ENCODE results near the gene MACROD1.

Gene MACROD1

GRCh38 chr11:64090806-64091516, 75.0 kb downstream of the MACROD1 start:
- no peak for DNase-seq

DNA sequence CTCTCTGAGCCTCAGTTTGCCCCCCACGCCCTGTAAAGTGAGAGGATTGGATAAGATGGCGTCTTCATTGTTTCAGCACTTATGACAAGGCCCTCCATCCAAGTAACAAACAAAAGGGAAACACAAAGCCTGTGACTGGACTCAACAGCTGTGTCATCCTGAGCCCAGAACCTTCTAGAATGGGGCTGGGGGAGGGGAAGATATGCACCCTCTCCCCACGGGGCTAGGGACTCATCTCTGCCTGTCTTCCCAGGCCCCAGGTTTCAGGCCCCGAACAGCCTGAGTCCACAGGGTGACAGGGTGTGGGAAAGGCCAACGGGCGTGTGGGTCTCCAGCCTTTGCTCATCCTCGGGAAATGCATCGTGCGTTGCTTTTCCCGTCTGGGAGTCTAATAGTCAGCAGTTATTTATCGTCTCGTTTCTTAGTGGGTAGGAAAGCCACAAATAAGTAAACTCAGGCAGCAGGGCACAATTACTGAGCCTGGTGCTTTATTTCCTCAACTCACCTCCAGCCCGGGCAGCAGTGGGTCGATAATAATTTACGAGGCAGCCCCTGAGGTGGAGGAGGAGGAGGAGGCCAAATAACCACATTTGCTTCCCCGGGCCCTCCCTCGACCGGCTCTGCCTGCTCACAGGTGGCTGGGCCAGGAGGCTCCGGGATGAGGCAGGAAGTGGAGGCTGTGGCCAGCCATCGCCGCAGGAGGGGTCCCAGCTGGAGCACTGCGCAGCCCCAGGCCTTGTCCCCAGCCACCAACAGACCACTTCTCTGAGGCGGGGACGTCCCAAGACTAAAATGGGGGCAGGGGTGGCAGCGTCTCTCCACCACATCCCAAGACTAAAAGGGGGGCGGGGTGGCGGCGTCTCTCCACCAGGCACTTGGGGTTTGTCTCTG, 75.8 kb downstream of the MACROD1 start:
- no peak for DNase-seq

DNA sequence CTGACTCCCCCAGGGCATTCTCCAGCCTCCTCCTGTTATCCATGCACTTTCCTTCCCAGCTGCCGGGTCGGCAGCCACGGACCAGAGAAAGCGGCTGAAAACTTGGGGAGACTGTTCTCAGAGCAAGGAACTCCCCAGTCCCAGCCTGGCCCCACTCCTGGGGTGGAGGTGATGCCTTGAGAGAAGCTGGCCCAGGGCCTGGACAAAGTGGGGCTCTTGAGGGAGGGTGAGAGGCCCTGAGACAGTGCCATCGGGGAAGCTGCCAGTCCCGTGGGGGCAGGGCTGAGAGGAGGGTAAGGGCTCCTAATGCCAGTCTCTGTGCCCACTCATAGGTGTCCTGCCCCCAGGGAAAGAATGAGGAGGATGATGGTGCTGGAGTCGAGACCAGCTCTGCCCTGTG, 76.4 kb downstream of the MACROD1 start:
- DNase-seq: no peak

DNA sequence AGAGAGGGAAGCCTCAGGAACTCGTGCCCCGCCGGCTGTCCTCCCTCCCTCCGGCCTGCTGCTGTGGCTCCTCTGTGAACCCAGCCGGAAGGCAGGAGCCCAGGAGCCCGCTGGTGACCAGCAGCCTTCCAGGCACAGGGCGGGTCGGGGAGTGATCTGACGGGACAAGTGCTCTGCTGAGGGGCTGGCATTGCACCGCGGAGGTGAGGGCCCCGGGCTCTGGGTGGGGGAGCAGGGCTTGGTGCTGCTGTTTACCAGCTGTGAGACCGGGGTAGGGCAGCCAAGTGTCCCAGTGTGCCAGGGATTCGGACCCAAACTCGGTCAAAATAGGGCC, 76.9 kb downstream of the MACROD1 start:
- no peak for DNase-seq

DNA sequence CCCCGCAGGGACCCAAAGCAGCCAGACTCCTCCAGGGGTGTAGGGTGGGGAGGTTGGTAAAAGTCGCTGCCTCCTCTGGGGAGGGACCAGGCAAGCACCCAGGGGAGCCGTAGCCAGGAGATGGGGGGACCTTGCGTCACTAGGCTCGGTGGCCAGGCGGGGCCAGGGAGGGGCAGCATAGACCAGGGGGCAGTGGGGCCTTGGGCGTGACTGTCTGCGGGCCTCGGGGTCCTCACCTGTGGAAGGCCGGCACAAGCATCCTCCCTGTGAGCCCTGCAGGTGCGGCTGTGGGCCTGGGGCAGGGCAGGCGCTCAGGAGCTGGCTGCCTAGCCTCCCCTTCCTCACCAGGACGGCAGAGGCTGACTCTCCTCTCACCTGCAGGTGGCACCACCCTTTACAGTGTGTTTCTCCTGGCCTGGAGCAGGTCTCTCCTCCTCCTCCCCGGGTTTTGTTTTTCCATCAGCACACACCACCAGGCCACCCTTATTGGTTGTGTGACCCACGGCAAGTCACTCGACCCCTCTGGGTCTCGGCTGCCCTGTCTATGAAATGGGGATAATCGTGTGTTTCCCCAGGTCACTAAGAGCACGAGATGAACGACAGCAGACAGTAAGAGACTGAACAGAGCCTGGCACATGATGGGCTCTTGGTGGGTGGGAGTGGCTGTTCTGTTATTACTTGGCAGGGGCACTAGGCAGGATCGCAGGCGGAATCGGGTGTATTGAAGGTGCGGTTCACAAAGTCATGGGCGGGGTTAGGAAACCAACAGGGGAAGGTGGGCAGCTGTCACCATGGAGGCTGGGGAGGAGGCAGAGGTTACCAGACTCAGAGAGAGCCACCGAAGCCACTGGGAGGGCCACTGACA, 77.5 kb downstream of the MACROD1 start:
- no peak for DNase-seq

DNA sequence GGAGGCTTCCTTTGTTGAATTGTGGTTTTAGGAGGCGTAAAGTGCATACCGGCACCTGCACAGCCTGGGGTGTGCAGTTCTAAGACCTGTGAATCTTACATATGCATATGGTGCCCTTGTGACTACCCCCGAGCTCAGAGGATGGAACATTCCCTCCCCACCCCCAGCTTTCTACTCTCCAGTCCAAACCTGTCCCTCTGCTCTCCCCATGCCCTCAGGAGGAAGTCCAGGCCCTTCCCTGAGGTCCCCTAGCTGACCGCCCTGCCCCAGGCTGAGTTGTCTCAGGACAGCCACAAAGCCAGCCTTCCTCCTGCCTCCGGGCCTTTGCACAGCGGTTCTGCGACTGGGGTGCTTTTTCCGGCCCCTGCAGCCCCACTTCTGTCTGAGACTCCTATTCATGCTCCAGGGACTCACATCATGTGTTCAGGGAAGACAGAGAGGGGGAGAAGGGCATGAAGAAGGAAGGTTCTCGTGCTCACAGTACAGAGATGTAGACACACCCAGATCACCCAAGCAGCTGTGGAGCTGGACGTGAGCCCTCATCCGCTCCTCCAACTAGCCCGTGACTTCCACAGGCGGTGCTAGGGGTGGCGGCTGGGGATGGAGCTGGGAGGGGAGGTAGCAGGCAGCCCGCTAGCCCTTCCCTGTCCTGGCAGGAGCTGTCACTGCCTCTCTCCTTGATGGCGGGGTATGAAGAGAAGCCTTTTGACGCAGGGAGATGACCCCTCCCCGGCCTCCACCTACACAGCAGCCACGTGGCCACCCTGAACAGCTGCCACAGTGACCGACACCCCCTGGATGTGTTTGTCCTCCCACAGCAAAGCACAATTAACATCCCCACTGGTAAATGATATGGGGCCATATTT, 79.4 kb downstream of the MACROD1 start:
- no peak for DNase-seq

DNA sequence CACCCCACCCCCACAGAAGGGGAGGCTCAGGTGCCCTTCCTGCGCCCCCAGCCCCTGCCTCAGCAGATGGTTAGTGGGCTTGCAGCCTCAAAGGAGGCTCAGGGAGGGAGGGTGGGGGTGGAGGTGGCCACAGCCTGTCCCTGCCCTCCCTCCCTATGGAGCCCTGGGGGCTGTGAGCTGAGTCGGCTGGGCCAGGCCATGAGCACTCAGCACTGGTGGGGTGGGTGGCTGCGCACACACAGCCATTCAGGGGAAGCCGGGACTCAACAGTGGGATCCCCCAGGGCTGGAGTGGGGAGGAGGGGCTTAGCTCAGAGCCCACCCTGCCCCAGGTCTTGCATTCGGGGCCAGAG, 80.0 kb downstream of the MACROD1 start:
- DNase-seq: no peak

- DNase-seq: no peak
Measured at GRCh38 chr11:64084951-64085710, 80.8 kb downstream of the MACROD1 start.

GRCh38 chr11:64084146-64084950, 81.6 kb downstream of the MACROD1 start:
- DNase-seq: no peak

GRCh38 chr11:64083398-64084080, 82.4 kb downstream of the MACROD1 start:
- no peak for DNase-seq

GRCh38 chr11:64081745-64082442, 84.0 kb downstream of the MACROD1 start:
- DNase-seq: no peak

- no peak for DNase-seq
Measured at GRCh38 chr11:64080390-64080789, 85.5 kb downstream of the MACROD1 start.

DNA sequence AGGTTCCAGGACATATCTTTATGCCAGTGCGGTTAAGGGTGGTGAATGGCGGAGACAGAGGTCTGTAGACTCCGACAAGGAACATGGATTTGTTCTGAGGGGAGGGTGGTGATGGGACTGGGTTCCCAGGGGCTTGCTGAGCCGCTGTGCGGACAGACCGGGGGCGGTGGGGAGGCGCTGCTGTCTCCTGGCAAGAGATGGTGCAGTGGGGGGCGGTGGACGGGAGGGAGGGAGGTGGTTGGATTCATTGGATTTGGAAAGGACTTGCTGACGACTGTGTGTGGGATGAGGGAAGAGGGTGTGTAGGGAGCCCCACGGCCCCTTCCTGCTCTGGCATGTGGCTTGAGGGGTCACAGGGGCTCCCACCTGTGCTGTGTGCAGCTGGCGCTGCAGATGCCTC, 87.0 kb downstream of the MACROD1 start:
- DNase-seq: no peak

DNA sequence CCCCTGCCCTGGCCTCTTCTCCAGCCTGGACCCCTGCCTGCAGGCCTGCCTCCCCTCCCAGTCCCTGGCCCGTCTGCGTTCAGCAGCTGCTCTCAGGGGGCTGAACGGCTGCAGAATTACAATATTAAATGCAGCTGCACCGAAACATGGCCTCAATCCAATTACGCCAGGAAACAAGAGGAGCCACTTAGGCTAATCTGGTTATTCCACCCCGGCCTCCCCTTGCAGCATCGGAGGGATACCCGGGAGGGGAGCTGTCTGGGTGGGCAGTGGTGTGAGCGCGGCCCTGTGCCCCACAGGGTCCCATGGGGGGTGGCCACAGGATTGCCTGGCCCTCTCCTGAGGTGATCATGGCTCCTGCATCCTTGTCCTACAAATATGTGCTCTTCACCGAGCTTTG, 87.6 kb downstream of the MACROD1 start:
- DNase-seq: no peak

DNA sequence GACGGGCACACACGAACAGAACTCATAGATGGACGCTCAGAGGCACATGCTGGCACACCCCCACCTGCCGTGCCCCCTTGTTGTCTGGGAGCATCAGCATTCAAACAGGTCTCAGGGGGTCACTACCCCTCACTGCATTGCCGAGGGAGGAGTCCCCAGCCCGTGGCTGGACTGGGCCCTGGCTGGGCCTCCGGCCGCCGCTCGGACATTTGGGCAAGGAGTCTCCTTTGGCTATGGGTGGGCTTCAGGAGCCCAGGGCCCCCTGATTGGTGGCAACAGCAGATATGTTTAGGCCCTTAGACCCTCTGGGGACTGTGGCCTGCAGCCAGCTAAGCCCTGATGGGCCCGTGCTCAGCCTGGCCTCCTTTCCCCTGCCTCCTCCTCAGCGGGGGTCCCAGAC, 88.3 kb downstream of the MACROD1 start:
- no peak for DNase-seq

DNA sequence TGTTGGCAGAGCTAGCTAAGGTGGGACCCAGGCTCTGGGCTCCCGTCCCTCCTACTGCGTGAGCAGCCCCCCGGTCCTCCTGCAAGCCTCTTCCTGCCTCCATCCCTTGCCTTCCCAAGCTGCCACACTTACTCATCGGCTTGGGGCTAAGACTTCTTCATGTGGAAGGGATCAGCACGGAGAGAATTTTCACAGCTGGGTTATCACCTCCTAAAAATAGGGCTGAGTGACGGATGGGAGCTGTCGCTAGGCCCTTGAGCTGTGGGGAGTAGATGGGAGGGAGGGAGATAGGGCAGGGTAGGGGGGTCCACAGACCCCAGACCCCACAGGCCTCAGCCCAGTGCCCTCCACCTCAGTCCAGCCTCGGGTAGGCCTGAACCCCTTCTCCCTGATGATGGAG, 89.2 kb downstream of the MACROD1 start:
- DNase-seq: no peak

- no peak for DNase-seq
Measured at GRCh38 chr11:64074239-64074638, 91.7 kb downstream of the MACROD1 start.

- DNase-seq: no peak
Measured at GRCh38 chr11:64073542-64073941, 92.4 kb downstream of the MACROD1 start.

DNA sequence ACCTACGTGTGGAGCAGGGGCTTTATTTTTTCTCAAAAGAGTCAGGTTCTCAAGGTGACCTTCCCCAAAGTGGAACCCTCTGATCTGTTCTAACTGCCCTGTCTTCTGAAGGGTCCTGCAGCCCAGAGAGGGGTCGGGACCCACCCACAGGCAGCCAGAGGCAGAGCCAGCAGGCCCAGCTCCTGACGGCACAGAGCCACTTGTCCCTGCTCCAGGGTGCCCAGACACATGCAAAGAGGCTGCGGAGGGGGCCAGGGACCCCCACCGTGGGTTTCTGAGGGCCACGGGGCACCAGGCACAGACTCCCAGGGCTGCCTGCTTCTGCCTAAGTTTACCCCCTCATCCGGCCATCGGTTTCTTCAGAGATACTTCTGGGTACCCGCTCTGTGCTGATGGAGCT, 93.0 kb downstream of the MACROD1 start:
- DNase-seq: no peak

GRCh38 chr11:64072403-64072802, 93.5 kb downstream of the MACROD1 start:
- DNase-seq: no peak

Measured in T-helper 9 cell (primary cell).